H9 (cell line): ENCODE data around the gene PTPA. TPM values are rescaled to one million over a fixed set of nuclear protein-coding genes. Genes with fewer than 3 reads are reported as not detected.

Experiments
- DNase-seq: peaks from one replicate; pipeline ENCODE4 v3.0.0-alpha.2; 2017
- H2AFZ ChIP-seq: one replicate; pipeline ENCODE4 v1.6.1; 2013; ENCODE audit warnings: mild to moderate bottlenecking, low read length, control low read depth, moderate library complexity
- H2AK5ac ChIP-seq: 2 replicates; pipeline ENCODE4 v1.6.1; 2013; ENCODE audit warnings: low read length, control low read depth, mixed read lengths; ENCODE audit not compliant: insufficient read length
- H2BK120ac ChIP-seq: one replicate; pipeline ENCODE4 v1.6.1; 2013; ENCODE audit warnings: low read depth, mild to moderate bottlenecking, low read length, control low read depth, inconsistent platforms; ENCODE audit not compliant: poor library complexity, severe bottlenecking
- H2BK12ac ChIP-seq: 2 replicates; pipeline ENCODE4 v1.6.1; 2013; ENCODE audit warnings: low read length, control low read depth, mixed read lengths, low read depth; ENCODE audit not compliant: insufficient read length
- H2BK15ac ChIP-seq: 2 replicates; pipeline ENCODE4 v1.6.1; 2013; ENCODE audit warnings: low read depth, low read length, control low read depth
- H2BK20ac ChIP-seq: one replicate; pipeline ENCODE4 v1.6.1; 2013; ENCODE audit warnings: low read depth, mild to moderate bottlenecking, low read length, control low read depth, inconsistent platforms; ENCODE audit not compliant: poor library complexity, severe bottlenecking
- H2BK5ac ChIP-seq: 2 replicates; pipeline ENCODE4 v1.6.1; 2013; ENCODE audit warnings: low read length, control low read depth, mixed read lengths; ENCODE audit not compliant: insufficient read length
- H3K14ac ChIP-seq: 2 replicates; pipeline ENCODE4 v1.6.1; 2013; ENCODE audit warnings: low read length, control low read depth; ENCODE audit not compliant: insufficient read depth
- H3K18ac ChIP-seq: 2 replicates; pipeline ENCODE4 v1.6.1; 2013; ENCODE audit warnings: low read depth, mild to moderate bottlenecking, mixed read lengths, low read length, control low read depth; ENCODE audit not compliant: insufficient read length
- H3K23ac ChIP-seq: 2 replicates; pipeline ENCODE4 v1.6.1; 2013; ENCODE audit warnings: low read length, control low read depth, mixed read lengths, low read depth; ENCODE audit not compliant: insufficient read length
- H3K23me2 ChIP-seq: 2 replicates; pipeline ENCODE4 v1.6.1; 2013; ENCODE audit warnings: low read depth, mild to moderate bottlenecking, mixed read lengths, low read length, control low read depth; ENCODE audit not compliant: insufficient read length, poor library complexity, severe bottlenecking
- H3K27ac ChIP-seq: 2 replicates; pipeline ENCODE4 v1.5.1; 2013; ENCODE audit warnings: low read length, control low read depth, mixed read lengths, low read depth; ENCODE audit not compliant: insufficient read length
- H3K27me3 ChIP-seq: 2 replicates; pipeline ENCODE4 v1.6.1; 2013; ENCODE audit warnings: low read length, control low read depth, inconsistent platforms; ENCODE audit not compliant: insufficient read depth
- H3K4ac ChIP-seq: 2 replicates; pipeline ENCODE4 v1.6.1; 2013; ENCODE audit warnings: low read depth, mild to moderate bottlenecking, control low read depth, inconsistent platforms, low read length, moderate library complexity
- H3K4me1 ChIP-seq: 2 replicates; pipeline ENCODE4 v1.6.1; 2013; ENCODE audit warnings: low read length, control low read depth, inconsistent platforms; ENCODE audit not compliant: insufficient read depth
- H3K4me2 ChIP-seq: 2 replicates; pipeline ENCODE4 v1.6.1; 2013; ENCODE audit warnings: low read length, control low read depth, mixed read lengths; ENCODE audit not compliant: insufficient read length, insufficient read depth
- H3K56ac ChIP-seq: 2 replicates; pipeline ENCODE4 v1.6.1; 2013; ENCODE audit warnings: low read depth, mild to moderate bottlenecking, mixed read lengths, low read length, control low read depth; ENCODE audit not compliant: insufficient read length
- H3K79me1 ChIP-seq: 2 replicates; pipeline ENCODE4 v1.6.1; 2013; ENCODE audit warnings: low read depth, mild to moderate bottlenecking, moderate library complexity, low read length, control low read depth, inconsistent platforms; ENCODE audit not compliant: insufficient read depth, poor library complexity, severe bottlenecking
- H3K79me2 ChIP-seq: 2 replicates; pipeline ENCODE4 v1.6.1; 2013; ENCODE audit warnings: low read length, control low read depth, inconsistent platforms; ENCODE audit not compliant: insufficient read depth
- H3K9ac ChIP-seq: 2 replicates; pipeline ENCODE4 v1.6.1; 2013; ENCODE audit warnings: low read length, control low read depth, mixed read lengths; ENCODE audit not compliant: insufficient read length; ENCODE audit errors: extremely low read depth
- H3K9me3 ChIP-seq: one replicate; pipeline ENCODE4 v1.6.1; 2013; ENCODE audit warnings: low read depth, low read length, inconsistent platforms; ENCODE audit not compliant: control insufficient read depth
- H3T11ph ChIP-seq: one replicate; pipeline ENCODE4 v1.6.1; 2013; ENCODE audit warnings: mild to moderate bottlenecking, low read length, control low read depth, inconsistent platforms
- H4K20me1 ChIP-seq: one replicate; pipeline ENCODE4 v1.6.1; 2013; ENCODE audit not compliant: control insufficient read depth, insufficient read length, insufficient read depth
- H4K5ac ChIP-seq: 2 replicates; pipeline ENCODE4 v1.6.1; 2013; ENCODE audit warnings: low read depth, mild to moderate bottlenecking, mixed read lengths, low read length, control low read depth; ENCODE audit not compliant: insufficient read length
- H4K8ac ChIP-seq: replicated peaks from 2 replicates; pipeline ENCODE4 v1.6.1; 2013; ENCODE audit warnings: low read length, control low read depth, mixed read lengths, low read depth; ENCODE audit not compliant: insufficient read length
- H4K91ac ChIP-seq: 2 replicates; pipeline ENCODE4 v1.6.1; 2013; ENCODE audit warnings: low read depth, mild to moderate bottlenecking, moderate library complexity, mixed read lengths, low read length, control low read depth; ENCODE audit not compliant: insufficient read length
- H3K27ac Mint-ChIP-seq, 3 experiments: 2 replicates in 2 of 3; 3 replicates in 1 of 3; pipeline ENCODE4 v1.8.0; 2020 to 2021; ENCODE audit warnings: mixed read lengths in 3 of 3, mild to moderate bottlenecking in 1 of 3, moderate library complexity in 1 of 3
- H3K27me3 Mint-ChIP-seq: 2 replicates; pipeline ENCODE4 v1.8.0; 2021; ENCODE audit warnings: low read depth, mild to moderate bottlenecking, moderate library complexity, mixed read lengths
- H3K36me3 Mint-ChIP-seq, 3 experiments: 2 replicates in 2 of 3; 3 replicates in 1 of 3; pipeline ENCODE4 v1.8.0; 2020 to 2021; ENCODE audit warnings: low read depth in 3 of 3, mixed read lengths in 3 of 3; ENCODE audit not compliant: insufficient read depth in 1 of 3
- H3K4me1 Mint-ChIP-seq, 2 experiments: 2 replicates each; pipeline ENCODE4 v1.8.0; 2020; ENCODE audit warnings: mixed read lengths in 2 of 2
- H3K4me3 Mint-ChIP-seq, 2 experiments: 2 replicates in 1 of 2; 3 replicates in 1 of 2; pipeline ENCODE4 v1.8.0; 2020 to 2021; ENCODE audit warnings: mild to moderate bottlenecking in 2 of 2, mixed read lengths in 2 of 2, moderate library complexity in 1 of 2
- H3K9me3 Mint-ChIP-seq, 2 experiments: 2 replicates in 1 of 2; 3 replicates in 1 of 2; pipeline ENCODE4 v1.8.0; 2020; ENCODE audit warnings: mild to moderate bottlenecking in 2 of 2, mixed read lengths in 2 of 2, moderate library complexity in 1 of 2
- CTCF ChIP-seq: fragments of 200-600 bp; sonication (generic); conservative IDR thresholded peaks from 3 replicates; pipeline ENCODE4 v1.8.0; 2021; ENCODE audit warnings: antibody characterized with exemption, mild to moderate bottlenecking
- WGBS: extraction: QIAGEN DNeasy Blood & Tissue Kit; methylation state at CpG from one replicate; pipeline ENCODE4 v1.1.7; 2013; ENCODE audit warnings: missing lambda C conversion rate, low lambda C conversion rate, mixed read lengths; ENCODE audit not compliant: insufficient read length; ENCODE audit errors: extremely low coverage; 5-methylcytosine and 5-hydroxymethylcytosine counted together
- total RNA-seq: library from RNA; stranded (reverse); gene quantifications from 2 replicates; pipeline ENCODE4 v1.2.1, GENCODE V29; 2021

The PTPA gene
- total RNA-seq, 1 experiment from 2014 or later: 145 TPM

GRCh38 chr9:129107651-129108050 lies 3.6 kb upstream of the PTPA start:
- H3K9ac ChIP-seq: no peak overlapping the region
- no peak overlapping the region for H2AK5ac ChIP-seq
- H3K23ac ChIP-seq: no peak overlapping the region
- H4K5ac ChIP-seq: no peak overlapping the region
- no peak overlapping the region for H3K27ac Mint-ChIP-seq
- no peak overlapping the region for H2BK5ac ChIP-seq
- no peak overlapping the region for H2BK12ac ChIP-seq
- H3K18ac ChIP-seq: no peak overlapping the region
- H3K4me1 ChIP-seq: no peaks in the 10 kb centered on the region
- H4K91ac ChIP-seq: no peak overlapping the region
- no peak overlapping the region for H3K4ac ChIP-seq
- TF ChIP-seq CTCF: no peak
- no peaks in the 10 kb centered on the region for H4K20me1 ChIP-seq
- no peaks in the 10 kb centered on the region for H3K9me3 ChIP-seq
- H3K79me1 ChIP-seq: no peaks in the 10 kb centered on the region
- no peak overlapping the region; the same call in 1 of the 2 replicates for H3K14ac ChIP-seq
- H3K9me3 Mint-ChIP-seq: no peaks in the 10 kb centered on the region
- H2BK120ac ChIP-seq: no peak overlapping the region
- DNase-seq: no peak
- peaks cover 29% of the 10 kb centered on the region for H3K27me3 Mint-ChIP-seq
- H2AFZ ChIP-seq: no peak overlapping the region
- no peak overlapping the region for H3K4me2 ChIP-seq
- H3K4me3 Mint-ChIP-seq: no peak overlapping the region; a peak in 1 of 5 replicates
- peaks cover 10 to 20% of the 10 kb centered on the region in 2 experiments for H3K4me1 Mint-ChIP-seq
- no CpG with 5 or more reads among the region's 13 CpGs for WGBS
- H2BK20ac ChIP-seq: no peak overlapping the region
- no peaks in the 10 kb centered on the region; the same call in 1 of the 2 replicates for H3K27me3 ChIP-seq
- H3K27ac ChIP-seq: no peak overlapping the region
- H2BK15ac ChIP-seq: no peak overlapping the region
- peaks cover 12% of the 10 kb centered on the region for H3K23me2 ChIP-seq
- H3K79me2 ChIP-seq: peaks cover 2% of the 10 kb centered on the region; the same call in 1 of the 2 replicates
- H3K36me3 Mint-ChIP-seq: peaks cover 0 to 4% (median 0%) of the 10 kb centered on the region in 3 experiments; a peak in 1 of 7 replicates
- H4K8ac ChIP-seq: no peak overlapping the region
- no peak overlapping the region for H3T11ph ChIP-seq
- H3K56ac ChIP-seq: no peak overlapping the region
